ENCODE results near the gene EML2.

Gene EML2

GRCh38 chr19:45664575-45664974, 25.4 kb upstream of the EML2 start:
- no peak for TF ChIP-seq CTCF (IDR thresholded peaks at IDR 0.05; ENCODE audit: borderline replicate concordance, control extremely low read depth, extremely low read depth, insufficient read depth, missing control alignments)
- in situ Hi-C loops (cut with MboI; ENCODE audit: low sequenced_read_pairs, unreplicated experiment) = no loop called here
- DNase-seq (ENCODE audit: low spot score) = no peak

- in situ Hi-C loops (cut with MboI; ENCODE audit: low sequenced_read_pairs, unreplicated experiment) = no loop called here
These were observed 24.6 kb upstream of the EML2 start for GRCh38 chr19:45663800-45664199.

GRCh38 chr19:45660636-45661035, 21.4 kb upstream of the EML2 start:
- DNase-seq (ENCODE audit: low spot score) = no peak
- in situ Hi-C loops (cut with MboI; ENCODE audit: low sequenced_read_pairs, unreplicated experiment) = no loop called here
- TF ChIP-seq CTCF (IDR thresholded peaks at IDR 0.05; ENCODE audit: borderline replicate concordance, control extremely low read depth, extremely low read depth, insufficient read depth, missing control alignments) = no peak

More at GRCh38 chr19:45663800-45664199, 24.6 kb upstream of the EML2 start:
- no peak for DNase-seq (ENCODE audit: low spot score)
- TF ChIP-seq CTCF (IDR thresholded peaks at IDR 0.05; ENCODE audit: borderline replicate concordance, control extremely low read depth, extremely low read depth, insufficient read depth, missing control alignments) = no peak

- TF ChIP-seq CTCF (IDR thresholded peaks at IDR 0.05; ENCODE audit: borderline replicate concordance, control extremely low read depth, extremely low read depth, insufficient read depth, missing control alignments) = no peak
These were observed 20.0 kb upstream of the EML2 start for GRCh38 chr19:45659096-45659729.

GRCh38 chr19:45657520-45658167, 18.4 kb upstream of the EML2 start:
- in situ Hi-C loops (cut with MboI; ENCODE audit: low sequenced_read_pairs, unreplicated experiment) = no loop called here
- no peak for TF ChIP-seq CTCF (IDR thresholded peaks at IDR 0.05; ENCODE audit: borderline replicate concordance, control extremely low read depth, extremely low read depth, insufficient read depth, missing control alignments)
- DNase-seq (ENCODE audit: low spot score) = no peak

More at GRCh38 chr19:45659096-45659729, 20.0 kb upstream of the EML2 start:
- in situ Hi-C loops (cut with MboI; ENCODE audit: low sequenced_read_pairs, unreplicated experiment) = no loop called here
- DNase-seq (ENCODE audit: low spot score) = no peak

GRCh38 chr19:45655073-45655472, 15.9 kb upstream of the EML2 start:
- DNase-seq (ENCODE audit: low spot score) = no peak
- TF ChIP-seq CTCF (IDR thresholded peaks at IDR 0.05; ENCODE audit: borderline replicate concordance, control extremely low read depth, extremely low read depth, insufficient read depth, missing control alignments) = no peak
- in situ Hi-C loops (cut with MboI; ENCODE audit: low sequenced_read_pairs, unreplicated experiment) = no loop called here

All from GM13976 (cell line).